Measurements from ENCODE around the gene OR8B12. TPM values are rescaled to one million over a fixed set of nuclear protein-coding genes. Genes with fewer than 3 reads are reported as not detected.

Gene OR8B12
- total and polyA plus RNA-seq, 10 of the 15 experiments (the other 5 are each of a cell fraction or from before 2014, with no cell fraction given), result not detected

- FAIRE-seq (no peak), DNase-seq (ENCODE audit: low read depth, low spot score) (no peak), ATAC-seq (no peak)
- in situ Hi-C loops (cut with MboI) (no loop called here), intact Hi-C loops (cut with micrococcal nuclease; ENCODE audit: unreplicated experiment) (no loop called here)
- 5% methylated on average over 6 of the region's 6 CpGs for WGBS (ENCODE audit: insufficient coverage, insufficient replicate concordance, low lambda C conversion rate, missing lambda C conversion rate)
- Histone ChIP-seq H3K36me3 (ENCODE audit: control insufficient read depth in 2 of 2, insufficient read depth in 2 of 2, low read length in 1 of 2) (no peaks in the 10 kb centered on the region), H3K4me3 (no peak overlapping the region), H3K9me3 (replicated peaks; ENCODE audit: control insufficient read depth, insufficient read depth, low read length) (no peaks in the 10 kb centered on the region), H3K4me2 (ENCODE audit: control insufficient read depth, insufficient read depth) (no peak overlapping the region), H3K27me3 (replicated peaks in 1 of 2; ENCODE audit: control insufficient read depth in 2 of 2, insufficient read depth in 2 of 2, low read length in 1 of 2) (no peaks in the 10 kb centered on the region), H3K27ac (ENCODE audit: control insufficient read depth, insufficient read depth) (no peak overlapping the region), H4K20me1 (ENCODE audit: control insufficient read depth, insufficient read depth) (no peaks in the 10 kb centered on the region), H3K4me1 (ENCODE audit: control insufficient read depth, insufficient read depth, low read length) (no peaks in the 10 kb centered on the region), H2AFZ (ENCODE audit: control insufficient read depth, low read depth, low read length) (no peak overlapping the region), H3K9ac (ENCODE audit: control insufficient read depth, insufficient read depth, low read length) (no peak overlapping the region), H3K79me2 (ENCODE audit: control insufficient read depth, insufficient read depth, low read length) (no peaks in the 10 kb centered on the region)
- RAD21 ChIA-PET (ENCODE audit: unreplicated experiment), result no interaction called here
- TF ChIP-seq MEF2B (IDR thresholded peaks at IDR 0.05; ENCODE audit: partially characterized antibody, poor library complexity, severe bottlenecking) (no peak), BCL3 (IDR thresholded peaks at IDR 0.05; ENCODE audit: borderline replicate concordance, insufficient read depth, low read depth, low read length, poor library complexity, severe bottlenecking) (no peak), YBX1 (IDR thresholded peaks at IDR 0.05) (no peak), IKZF1 (conservative IDR thresholded peaks at IDR 0.05) (no peak), EZH2 (IDR thresholded peaks at IDR 0.05; ENCODE audit: borderline replicate concordance, control insufficient read depth, low read depth, low read length) (no peak), ATF2 (IDR thresholded peaks at IDR 0.05; ENCODE audit: low read length) (no peak), MYC (IDR thresholded peaks at IDR 0.05; ENCODE audit: insufficient read depth, insufficient read length, insufficient replicate concordance, low read length, severe bottlenecking) (no peak), RB1 (IDR thresholded peaks at IDR 0.05; ENCODE audit: borderline replicate concordance) (no peak), PRDM15 (CRISPR knock-in tag; IDR thresholded peaks at IDR 0.05) (no peak), MLLT1 (IDR thresholded peaks at IDR 0.05) (no peak), POLR2A (IDR thresholded peaks at IDR 0.05; ENCODE audit: low read depth, low read length) (no peak), STAT1 (conservative IDR thresholded peaks at IDR 0.05) (no peak)
- SMC1A ChIA-PET (ENCODE audit: uncharacterized antibody, unreplicated experiment), result no interaction called here
- CTCF ChIA-PET, result no interaction called here
- no TSS peak for BruUV-seq (replicated peaks)
- POLR2A ChIA-PET, result no interaction called here
Measured at GRCh38 chr11:124541204-124541603, 2.2 kb downstream of the OR8B12 start.

Measured in GM12878 (cell line).